HCT116 (cell line): ENCODE measurements around the gene NDC80.

Source experiments
- ATF3 ChIP-seq: IDR thresholded peaks from 2 replicates; pipeline ENCODE4 v1.6.1; 2012
- CEBPB ChIP-seq: IDR thresholded peaks from 2 replicates; pipeline ENCODE4 v1.6.1; 2012; ENCODE audit warnings: low read depth
- CTCF ChIP-seq, 3 experiments: fragments of 200-600 bp in 1 of 3; sonication (generic) in 1 of 3; IDR thresholded peaks in 2 of 3; conservative IDR thresholded peaks in 1 of 3; 2 replicates each; pipeline ENCODE4 v1.5.1; 2012 to 2017; ENCODE audit warnings: low read depth in 2 of 3, low read length in 2 of 3, antibody characterized with exemption in 1 of 3, borderline replicate concordance in 1 of 3, control low read depth in 1 of 3, mild to moderate bottlenecking in 1 of 3, mixed read lengths in 1 of 3, mixed run types in 1 of 3, moderate library complexity in 1 of 3; ENCODE audit not compliant: insufficient read depth in 1 of 3
- JUND ChIP-seq: IDR thresholded peaks from 2 replicates; pipeline ENCODE4 v1.6.1; 2012
- POLR2A ChIP-seq: IDR thresholded peaks from 2 replicates; pipeline ENCODE4 v1.7.0; 2011; ENCODE audit warnings: borderline replicate concordance; ENCODE audit not compliant: insufficient read depth, insufficient read length; ENCODE audit errors: extremely low read depth
- POLR2AphosphoS5 ChIP-seq: IDR thresholded peaks from 2 replicates; pipeline ENCODE4 v1.6.1; 2011; ENCODE audit warnings: mild to moderate bottlenecking, low read depth, low read length, moderate library complexity
- SP1 ChIP-seq: IDR thresholded peaks from 2 replicates; pipeline ENCODE4 v1.6.1; 2012; ENCODE audit warnings: low read depth
- ZBTB33 ChIP-seq: IDR thresholded peaks from 2 replicates; pipeline ENCODE4 v1.6.1; 2011; ENCODE audit warnings: mild to moderate bottlenecking, low read length, moderate library complexity; ENCODE audit not compliant: insufficient replicate concordance; ENCODE audit errors: extremely low read depth

- TF ChIP-seq SP1 = no peak
- TF ChIP-seq POLR2A = no peak
- no peak for TF ChIP-seq CEBPB
- TF ChIP-seq ZBTB33 = no peak
- TF ChIP-seq CTCF (IDR thresholded peaks at IDR 0.05 in 2 of 3, conservative IDR thresholded peaks at IDR 0.05 in 1 of 3; ENCODE audit: borderline replicate concordance in 1 of 3, insufficient read depth in 1 of 3, low read depth in 2 of 3, low read length in 2 of 3) = no peak
- TF ChIP-seq POLR2AphosphoS5 = no peak
- TF ChIP-seq JUND = no peak
- TF ChIP-seq ATF3 = no peak
Measured at GRCh38 chr18:2559249-2559648, 12.1 kb upstream of the NDC80 start.
